C4-2B (cell line): ENCODE measurements around the gene PPP2R5C.

Source experiments
- H3K27ac ChIP-seq: fragments of 450-650 bp; 2 replicates; pipeline ENCODE4 v1.5.1; 2017
- CTCF ChIP-seq: fragments of 450-650 bp; conservative IDR thresholded peaks from 2 replicates; pipeline ENCODE4 v1.5.1; 2017; ENCODE audit warnings: mild to moderate bottlenecking
- ZFX ChIP-seq: fragments of 450-650 bp; IDR thresholded peaks from 2 replicates; pipeline ENCODE4 v1.6.1; 2017

The PPP2R5C gene

GRCh38 chr14:101888182-101888581 is 126.7 kb downstream of the PPP2R5C start:
- H3K27ac ChIP-seq, result no peak overlapping the region
- TF ChIP-seq CTCF (no peak), ZFX (no peak)

GRCh38 chr14:101889366-101889765 is 127.9 kb downstream of the PPP2R5C start:
- TF ChIP-seq CTCF (no peak), ZFX (no peak)
- H3K27ac ChIP-seq, result no peak overlapping the region

GRCh38 chr14:101889898-101890297 is 128.4 kb downstream of the PPP2R5C start:
- no peak overlapping the region for H3K27ac ChIP-seq
- TF ChIP-seq ZFX, result no peak
- no peak for TF ChIP-seq CTCF

GRCh38 chr14:101891471-101891870 is 130.0 kb downstream of the PPP2R5C start:
- no peak overlapping the region for H3K27ac ChIP-seq
- TF ChIP-seq ZFX, result no peak
- no peak for TF ChIP-seq CTCF

GRCh38 chr14:101893759-101894158 is 132.2 kb downstream of the PPP2R5C start:
- no peak for TF ChIP-seq CTCF
- no peak for TF ChIP-seq ZFX
- H3K27ac ChIP-seq, result no peak overlapping the region

- no peak overlapping the region for H3K27ac ChIP-seq
- TF ChIP-seq ZFX, result no peak
Observed at GRCh38 chr14:101894365-101895081, 133.0 kb downstream of the PPP2R5C start.

- H3K27ac ChIP-seq, result no peak overlapping the region
Observed at GRCh38 chr14:101895256-101895655, 133.7 kb downstream of the PPP2R5C start.

More at GRCh38 chr14:101895256-101895655, 133.7 kb downstream of the PPP2R5C start:
- TF ChIP-seq CTCF, result no peak
- TF ChIP-seq ZFX, result no peak
